ENCODE data around the gene LRMDA. TPM values are rescaled to one million over a fixed set of nuclear protein-coding genes. Genes with fewer than 3 reads are reported as not detected.

The LRMDA gene
- total and polyA plus RNA-seq, 2 donors (not counting 3 experiments of a cell fraction or from before 2014, with no cell fraction given) = 9.7 to 18.0 TPM

DNA sequence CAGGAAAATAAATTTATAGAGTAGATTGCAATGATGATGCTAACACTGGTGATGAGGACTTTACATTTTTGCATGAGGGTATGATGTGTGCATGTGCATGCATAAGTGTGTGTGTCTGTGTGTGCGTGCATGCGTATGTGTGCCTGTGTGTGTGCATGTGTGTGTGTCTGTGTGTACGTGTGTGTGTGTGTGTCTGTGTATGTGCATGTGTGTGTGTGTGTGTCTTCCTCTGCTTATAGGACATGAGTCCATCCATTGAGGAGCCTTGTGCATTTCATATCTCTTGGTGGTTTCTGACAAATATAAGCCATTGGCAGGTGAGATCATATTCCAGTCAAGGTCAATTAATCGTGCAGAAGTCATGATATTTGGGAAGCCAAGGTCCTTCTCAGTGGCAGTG is 277.8 kb downstream of the LRMDA start:
- dilution Hi-C loops (cut with MboI; ENCODE audit: extremely low pct_ligation_motif_present, low sequenced_read_pairs) = no loop called here
- Histone ChIP-seq H4K20me1 (replicated peaks; ENCODE audit: control insufficient read depth, extremely low read depth, insufficient read depth, low read length) (no peaks in the 10 kb centered on the region), H3K4me3 (replicated peaks in 1 of 3; ENCODE audit: insufficient read depth in 1 of 3, low read depth in 1 of 3, low read length in 3 of 3) (no peak overlapping the region), H3K79me2 (ENCODE audit: control insufficient read depth, insufficient read depth, low read length) (no peaks in the 10 kb centered on the region), H3K27me3 (ENCODE audit: control insufficient read depth in 2 of 2, insufficient read depth in 2 of 2, low read length in 2 of 2) (no peaks in the 10 kb centered on the region), H3K9me3 (replicated peaks; ENCODE audit: control insufficient read depth, insufficient read depth, low read length) (no peaks in the 10 kb centered on the region), H3K9me1 (replicated peaks; ENCODE audit: control insufficient read depth, extremely low read depth, insufficient read depth, low read length) (no peaks in the 10 kb centered on the region), H2AFZ (ENCODE audit: low read depth, low read length) (no peak overlapping the region), H3K4me2 (ENCODE audit: insufficient read depth, low read length) (no peak overlapping the region), H3K27ac (ENCODE audit: insufficient read depth, low read depth, low read length) (no peak overlapping the region), H3K4me1 (ENCODE audit: control insufficient read depth, extremely low read depth, insufficient read depth, low read length) (no peaks in the 10 kb centered on the region), H3K36me3 (ENCODE audit: control insufficient read depth in 2 of 2, extremely low read depth in 1 of 2, insufficient read depth in 2 of 2, low read length in 2 of 2) (no peaks in the 10 kb centered on the region), H3K9ac (replicated peaks; ENCODE audit: extremely low read depth, insufficient read depth, low read length) (no peak overlapping the region)
- FAIRE-seq = no peak
- POLR2A ChIA-PET = no interaction called here
- no peak for DNase-seq (ENCODE audit: low read depth, low spot score)
- TF ChIP-seq CTCF (IDR thresholded peaks at IDR 0.05; ENCODE audit: extremely low read depth in 1 of 2, insufficient read depth in 1 of 2, low read depth in 1 of 2, low read length in 2 of 2) (no peak), MYC (IDR thresholded peaks at IDR 0.05; ENCODE audit: low read depth, low read length) (no peak), EZH2 (IDR thresholded peaks at IDR 0.05; ENCODE audit: borderline replicate concordance, low read depth, low read length, severe bottlenecking) (no peak), GATA2 (IDR thresholded peaks at IDR 0.05; ENCODE audit: insufficient read depth, insufficient read length, low read depth, low read length) (no peak), POLR2A (IDR thresholded peaks at IDR 0.05; ENCODE audit: low read depth, low read length) (no peak), POLR2AphosphoS5 (IDR thresholded peaks at IDR 0.05; ENCODE audit: insufficient read depth, low read depth, low read length) (no peak), JUN (IDR thresholded peaks at IDR 0.05; ENCODE audit: borderline replicate concordance, insufficient read depth, insufficient read length, low read depth) (no peak), FOS (IDR thresholded peaks at IDR 0.05; ENCODE audit: borderline replicate concordance, insufficient read depth, low read length) (no peak)
- TF ChIP-seq, protein P1, sequence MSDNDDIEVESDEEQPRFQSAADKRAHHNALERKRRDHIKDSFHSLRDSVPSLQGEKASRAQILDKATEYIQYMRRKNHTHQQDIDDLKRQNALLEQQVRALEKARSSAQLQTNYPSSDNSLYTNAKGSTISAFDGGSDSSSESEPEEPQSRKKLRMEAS (IDR thresholded peaks at IDR 0.05; ENCODE audit: insufficient read depth, insufficient read length) = no peak
- intact Hi-C loops (cut with micrococcal nuclease) = no loop called here
- no TSS peak for BruUV-seq (replicated peaks)
- CTCF ChIA-PET = no interaction called here
